T-helper 2 cell (primary cell): ENCODE results near the gene DTWD2.
"Not testable (repeated sequence)": the region's sequence is repeated elsewhere in the genome, so short reads cannot be mapped to it uniquely, and the experiment has no call there.

ENCODE experiments used
- DNase-seq, 5 experiments: peaks; one replicate each; pipeline versions ENCODE4 v3.0.0 to v3.0.0-alpha.2; 2012 to 2022

The DTWD2 gene

GRCh38 chr5:118994595-118994994 lies 6.2 kb upstream of the DTWD2 start:
- no peak for DNase-seq

GRCh38 chr5:118993118-118993517 lies 4.8 kb upstream of the DTWD2 start:
- DNase-seq: not testable (repeated sequence)

- not testable (repeated sequence) for DNase-seq
Observed at GRCh38 chr5:118992055-118992454, 3.7 kb upstream of the DTWD2 start.

- DNase-seq: no peak
Observed at GRCh38 chr5:118990582-118990981, 2.2 kb upstream of the DTWD2 start.

- DNase-seq: no peak
Observed at GRCh38 chr5:118989816-118990215, 1.5 kb upstream of the DTWD2 start.

- DNase-seq: no peak
Observed at GRCh38 chr5:118988866-118989180, 476 bp upstream of the DTWD2 start.

- no peak for DNase-seq
Observed at GRCh38 chr5:118984602-118985001, 3.7 kb downstream of the DTWD2 start.

- no peak for DNase-seq
Observed at GRCh38 chr5:118981783-118982182, 6.6 kb downstream of the DTWD2 start.

GRCh38 chr5:118980438-118980837 lies 7.9 kb downstream of the DTWD2 start:
- DNase-seq: no peak

- DNase-seq: no peak
Observed at GRCh38 chr5:118980017-118980416, 8.3 kb downstream of the DTWD2 start.

- not testable (repeated sequence) for DNase-seq
Observed at GRCh38 chr5:118973779-118974445, 14.4 kb downstream of the DTWD2 start.

GRCh38 chr5:118968925-118969375 lies 19.4 kb downstream of the DTWD2 start:
- no peak for DNase-seq

- no peak for DNase-seq
Observed at GRCh38 chr5:118968406-118968911, 19.9 kb downstream of the DTWD2 start.

GRCh38 chr5:118967059-118967508 lies 21.3 kb downstream of the DTWD2 start:
- no peak for DNase-seq

GRCh38 chr5:118965890-118966289 lies 22.5 kb downstream of the DTWD2 start:
- no peak for DNase-seq

GRCh38 chr5:118964970-118965369 lies 23.4 kb downstream of the DTWD2 start:
- not testable (repeated sequence) for DNase-seq

- DNase-seq: not testable (repeated sequence)
Observed at GRCh38 chr5:118964388-118964787, 24.0 kb downstream of the DTWD2 start.

- no peak for DNase-seq
Observed at GRCh38 chr5:118963169-118963568, 25.2 kb downstream of the DTWD2 start.

- no peak for DNase-seq
Observed at GRCh38 chr5:118960557-118960956, 27.8 kb downstream of the DTWD2 start.

GRCh38 chr5:118956727-118957126 lies 31.6 kb downstream of the DTWD2 start:
- no peak for DNase-seq

GRCh38 chr5:118953652-118954005 lies 34.7 kb downstream of the DTWD2 start:
- no peak for DNase-seq

GRCh38 chr5:118952992-118953651 lies 35.2 kb downstream of the DTWD2 start:
- DNase-seq: no peak

- DNase-seq: not testable (repeated sequence)
Observed at GRCh38 chr5:118952306-118952705, 36.0 kb downstream of the DTWD2 start.

GRCh38 chr5:118950354-118950753 lies 38.0 kb downstream of the DTWD2 start:
- not testable (repeated sequence) for DNase-seq
